Transverse colon (tissue), 4 donors: Measurements from ENCODE around the gene PPP1R15B.

Experiments used
- CTCF ChIP-seq, 5 experiments: fragments of 200-600 bp in 3 of 5; fragments of 450-650 bp in 2 of 5; sonication (generic) in 3 of 5; IDR thresholded peaks; 1 replicate in 2 of 5; 2 replicates in 3 of 5; pipeline ENCODE4 v1.5.1; 2016 to 2017; ENCODE audit warnings: antibody characterized with exemption in 5 of 5, inconsistent platforms in 3 of 5, mild to moderate bottlenecking in 2 of 5, moderate library complexity in 1 of 5
- EP300 ChIP-seq: sonication (generic); formaldehyde crosslinking; IDR thresholded peaks from one replicate; pipeline ENCODE4 v1.6.1; 2017; ENCODE audit warnings: antibody characterized with exemption, low read depth
- POLR2A ChIP-seq: fragments of 450-650 bp; IDR thresholded peaks from one replicate; pipeline ENCODE4 v1.6.1; 2016; ENCODE audit warnings: antibody characterized with exemption, mild to moderate bottlenecking, moderate library complexity
- POLR2AphosphoS5 ChIP-seq, 3 donors: sonication (generic); formaldehyde crosslinking; IDR thresholded peaks; one replicate each; pipeline ENCODE4 v1.6.1; 2016; ENCODE audit warnings: antibody characterized with exemption in 3 of 3

GRCh38 chr1:204396015-204396583, 15.5 kb downstream of the PPP1R15B start:
- TF ChIP-seq CTCF (IDR thresholded peaks at IDR 0.05) (no peak), EP300 (no peak), POLR2AphosphoS5 (IDR thresholded peaks at IDR 0.05) (no peak), POLR2A (no peak)
